Mesenteric fat pad (tissue), 1 donor: ENCODE results near the gene CNNM2. TPM values are rescaled to one million over a fixed set of nuclear protein-coding genes. Genes with fewer than 3 reads are reported as not detected.
"Not testable (repeated sequence)": the region's sequence is repeated elsewhere in the genome, so short reads cannot be mapped to it uniquely, and the experiment has no call there.

Experiments used
- DNase-seq: peaks from one replicate; pipeline ENCODE4 v3.0.0-alpha.2; 2020; ENCODE audit warnings: low spot score
- total RNA-seq: library from RNA; stranded (reverse); fragmentation: NEBNext Ultra II Directional; extraction: Animal tissue kit (Norgen Biotek cat#: 25700); gene quantifications from one replicate; pipeline ENCODE4 v1.2.1, GENCODE V29; 2021
- donor health status: DM: yes; HTN: yes; CAD: no.

Gene CNNM2
- total RNA-seq, 1 donor from 2014 or later: 3.1 TPM

DNA sequence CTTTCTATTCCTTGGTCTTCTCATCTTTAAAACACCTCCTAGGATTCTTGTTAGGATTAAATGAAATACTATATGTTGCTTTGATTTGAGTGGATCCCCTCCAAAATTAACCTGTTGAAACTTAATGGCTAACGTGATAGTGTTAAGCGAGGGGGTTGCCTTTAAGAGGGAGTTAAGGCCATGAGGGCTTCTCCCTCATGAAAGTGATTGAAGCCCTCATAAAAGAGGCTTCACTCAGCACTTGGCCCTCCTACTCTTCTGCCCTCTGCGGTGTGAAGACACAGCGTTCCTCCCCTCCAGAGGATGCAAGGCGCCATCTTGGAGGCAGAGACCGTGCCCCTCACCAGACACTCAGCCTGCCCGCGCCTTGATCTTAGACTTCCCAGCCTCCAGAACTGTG lies 46.6 kb downstream of the CNNM2 start:
- no peak for DNase-seq

DNA sequence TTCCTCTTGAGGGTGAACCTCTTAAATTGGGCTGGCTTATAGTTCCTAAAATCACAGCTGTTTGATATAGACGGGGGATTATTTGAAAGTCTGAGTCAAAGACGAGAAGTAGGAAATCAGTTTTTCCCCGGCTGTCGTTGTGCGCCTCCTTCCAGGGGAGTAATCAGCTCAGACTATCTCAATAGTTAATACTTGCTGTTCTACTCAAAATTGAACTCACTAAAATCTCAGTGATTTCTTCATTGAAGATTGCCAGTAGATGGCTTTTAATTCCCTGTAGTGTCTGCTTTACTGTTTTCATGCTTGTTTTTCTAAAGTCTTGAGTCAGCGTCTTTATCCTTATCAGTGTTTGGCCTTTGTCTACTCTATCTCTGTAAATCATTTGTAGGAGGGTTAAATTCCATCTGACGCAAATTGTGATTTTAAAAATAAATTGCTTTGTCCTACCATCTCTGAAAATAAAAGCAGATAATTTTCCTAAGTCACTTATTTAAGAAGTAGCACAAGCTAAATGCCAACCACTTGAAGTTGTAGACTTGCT lies 47.3 kb downstream of the CNNM2 start:
- DNase-seq: no peak

DNA sequence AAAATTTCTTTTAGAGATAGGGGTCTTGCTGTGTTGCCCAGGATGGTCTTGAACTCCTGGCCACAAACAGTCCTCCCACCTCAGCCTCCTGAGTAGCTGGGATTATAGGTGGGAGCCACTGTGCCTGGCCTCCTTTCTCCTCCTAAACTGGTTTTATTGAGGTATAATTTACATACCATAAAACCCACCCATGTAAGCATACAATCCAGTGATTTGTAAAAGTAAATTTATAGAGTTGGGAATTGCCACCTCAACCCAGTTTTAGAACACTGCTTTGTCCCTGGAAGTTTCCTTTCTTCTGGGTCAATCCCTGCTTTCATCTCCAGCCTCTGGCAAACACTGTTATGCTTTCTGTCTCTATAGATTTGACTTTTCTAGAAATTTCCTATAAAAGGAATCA lies 49.0 kb downstream of the CNNM2 start:
- DNase-seq: no peak

DNA sequence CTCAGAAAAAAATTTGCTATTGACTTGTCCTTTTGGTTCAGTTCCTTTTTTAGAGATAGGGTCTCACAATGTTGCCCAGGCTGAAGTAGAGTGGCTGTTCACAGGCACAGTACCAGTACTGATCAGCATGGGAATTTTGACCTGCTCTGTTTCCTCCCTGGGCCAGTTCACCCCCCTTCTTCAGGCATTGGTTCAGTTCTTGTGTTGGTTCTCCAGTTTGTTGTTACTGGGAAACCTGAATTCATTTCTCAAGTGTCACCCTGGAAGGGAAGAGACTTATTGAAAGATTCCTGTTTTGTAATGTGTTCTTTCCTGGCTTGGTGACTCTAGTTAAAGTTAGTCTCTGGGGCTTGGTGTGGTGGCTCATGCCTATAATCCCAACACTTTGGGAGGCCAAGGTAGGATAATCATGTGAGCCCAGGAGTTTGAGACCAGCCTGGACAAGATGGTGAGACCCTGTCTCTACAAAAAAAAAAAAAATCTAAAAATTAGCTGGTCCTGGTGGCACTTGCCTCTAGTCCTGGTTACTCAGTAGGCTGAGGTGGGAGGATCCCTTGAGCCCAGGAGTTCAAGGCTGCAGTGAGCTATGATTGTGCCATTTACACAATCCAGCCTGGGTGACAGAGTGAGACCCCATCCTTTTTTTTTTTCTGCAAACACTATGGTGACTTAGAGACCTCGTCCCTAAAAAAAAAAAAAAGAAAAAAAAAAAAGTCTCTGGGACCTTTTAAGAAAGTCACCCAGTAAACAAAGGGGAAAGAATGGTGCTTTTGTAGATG lies 52.7 kb downstream of the CNNM2 start:
- no peak for DNase-seq

DNA sequence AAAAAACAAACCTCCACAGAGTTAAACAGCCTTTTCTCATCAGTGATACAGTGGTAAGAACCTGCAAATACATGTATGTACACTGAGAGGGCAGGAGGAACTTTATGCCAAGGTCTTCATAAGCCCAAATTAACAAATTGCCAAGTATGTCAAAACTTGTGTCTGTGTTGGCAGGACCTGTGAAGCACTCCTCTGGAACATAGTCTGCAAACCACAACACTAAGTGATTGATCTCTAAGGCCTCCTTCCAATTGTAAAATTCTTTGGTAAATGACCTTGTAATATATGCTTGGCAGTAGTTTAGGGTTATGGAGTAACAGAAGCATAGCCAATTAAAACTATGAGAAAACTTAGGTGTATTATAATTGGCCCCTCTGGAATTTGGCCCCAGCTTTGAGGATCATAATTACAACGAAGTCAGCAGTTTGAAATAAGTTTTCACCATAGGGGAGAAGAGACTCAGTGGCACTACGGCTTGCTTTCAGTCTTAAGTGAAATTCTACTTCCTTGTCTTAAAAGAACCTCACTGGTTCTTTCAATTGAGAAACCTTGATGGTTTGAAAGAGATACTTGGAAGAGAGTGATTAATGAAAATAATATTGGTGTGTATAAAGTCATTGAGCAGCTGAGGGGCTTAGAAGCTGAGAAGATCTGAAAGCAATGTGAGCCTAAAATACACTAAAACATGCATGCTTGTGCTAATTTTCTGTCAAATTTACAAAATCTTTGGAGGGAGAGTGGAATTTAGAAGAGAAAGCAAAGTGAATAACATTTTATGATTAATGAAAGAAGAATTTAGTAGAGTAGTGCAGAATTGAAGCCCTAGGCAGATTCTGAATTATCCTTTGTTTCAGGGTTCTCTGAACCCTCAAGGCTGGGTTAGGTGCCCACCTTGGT lies 57.6 kb downstream of the CNNM2 start:
- DNase-seq: no peak

DNA sequence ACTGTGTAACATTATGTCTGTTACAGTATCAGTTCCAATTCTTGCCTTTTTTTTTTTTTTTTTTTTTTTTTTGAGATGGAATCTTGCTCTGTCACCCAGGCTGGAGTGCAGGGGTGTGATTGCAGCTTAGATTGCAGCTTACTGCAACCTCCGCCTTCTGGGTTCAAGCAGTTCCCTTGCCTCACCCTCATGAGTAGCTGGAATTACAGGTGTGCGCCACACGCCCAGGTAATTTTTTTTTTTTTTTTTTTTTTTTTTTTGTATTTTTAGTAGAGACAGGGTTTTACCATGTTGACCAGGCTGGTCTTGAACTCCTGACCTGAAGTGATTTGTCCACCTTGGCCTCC lies 58.3 kb downstream of the CNNM2 start:
- not testable (repeated sequence) for DNase-seq

DNA sequence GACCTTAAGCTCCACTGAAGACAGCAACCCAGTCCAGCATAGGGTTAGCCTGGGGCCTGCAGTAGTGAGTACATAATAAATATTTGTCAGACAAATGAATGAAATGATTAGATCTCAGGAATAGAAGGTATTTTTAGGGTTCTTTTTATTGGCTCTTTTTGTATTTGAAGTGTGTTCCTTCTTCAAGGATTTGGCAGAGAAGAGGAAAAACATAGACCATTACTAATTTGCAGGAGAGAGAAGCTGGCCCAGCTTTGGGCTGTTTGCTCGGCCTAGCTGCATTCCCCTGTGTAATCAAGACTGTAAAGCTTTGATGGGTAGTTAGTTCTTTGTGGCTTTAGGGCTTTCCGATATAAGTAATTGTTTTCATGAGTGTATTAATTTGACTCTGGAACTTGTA lies 64.2 kb downstream of the CNNM2 start:
- DNase-seq: no peak

DNA sequence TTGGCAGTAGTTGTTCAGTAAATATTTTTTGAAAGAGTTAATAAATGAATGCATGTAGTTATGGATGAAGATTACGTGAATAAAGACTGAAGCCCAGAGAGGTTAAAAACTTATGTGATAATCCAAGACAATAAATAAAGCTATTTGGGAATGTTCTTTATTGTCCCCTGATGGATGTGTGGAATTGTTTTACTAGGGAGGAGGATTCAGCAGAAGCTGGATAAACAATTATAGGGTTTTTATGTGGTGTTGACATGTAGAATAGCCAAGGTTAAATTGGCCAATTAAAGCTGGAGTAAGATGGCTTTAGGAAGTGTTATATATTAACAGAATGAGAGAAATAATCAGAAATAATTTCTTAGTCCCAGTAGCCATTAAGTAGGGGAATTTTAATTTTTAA lies 66.0 kb downstream of the CNNM2 start:
- DNase-seq: no peak

DNA sequence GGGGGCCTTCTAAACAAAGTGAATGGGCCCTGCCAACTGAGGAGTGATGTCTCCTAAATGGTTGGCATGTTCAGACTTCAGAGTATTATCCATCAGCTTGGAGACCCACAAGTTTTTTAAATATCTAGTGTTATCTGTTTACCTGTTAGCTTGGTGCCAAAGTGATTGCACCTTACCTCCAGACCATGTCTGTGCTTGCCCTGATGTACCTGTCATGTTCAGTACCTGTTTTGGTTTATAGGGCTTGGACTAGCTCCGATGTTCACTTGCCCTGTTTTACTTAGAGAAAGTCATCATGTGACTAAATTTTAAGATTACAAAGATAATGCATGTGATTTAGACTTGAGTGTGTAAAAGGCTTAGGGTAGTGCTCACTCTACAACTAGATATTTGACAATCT lies 67.7 kb downstream of the CNNM2 start:
- no peak for DNase-seq

DNA sequence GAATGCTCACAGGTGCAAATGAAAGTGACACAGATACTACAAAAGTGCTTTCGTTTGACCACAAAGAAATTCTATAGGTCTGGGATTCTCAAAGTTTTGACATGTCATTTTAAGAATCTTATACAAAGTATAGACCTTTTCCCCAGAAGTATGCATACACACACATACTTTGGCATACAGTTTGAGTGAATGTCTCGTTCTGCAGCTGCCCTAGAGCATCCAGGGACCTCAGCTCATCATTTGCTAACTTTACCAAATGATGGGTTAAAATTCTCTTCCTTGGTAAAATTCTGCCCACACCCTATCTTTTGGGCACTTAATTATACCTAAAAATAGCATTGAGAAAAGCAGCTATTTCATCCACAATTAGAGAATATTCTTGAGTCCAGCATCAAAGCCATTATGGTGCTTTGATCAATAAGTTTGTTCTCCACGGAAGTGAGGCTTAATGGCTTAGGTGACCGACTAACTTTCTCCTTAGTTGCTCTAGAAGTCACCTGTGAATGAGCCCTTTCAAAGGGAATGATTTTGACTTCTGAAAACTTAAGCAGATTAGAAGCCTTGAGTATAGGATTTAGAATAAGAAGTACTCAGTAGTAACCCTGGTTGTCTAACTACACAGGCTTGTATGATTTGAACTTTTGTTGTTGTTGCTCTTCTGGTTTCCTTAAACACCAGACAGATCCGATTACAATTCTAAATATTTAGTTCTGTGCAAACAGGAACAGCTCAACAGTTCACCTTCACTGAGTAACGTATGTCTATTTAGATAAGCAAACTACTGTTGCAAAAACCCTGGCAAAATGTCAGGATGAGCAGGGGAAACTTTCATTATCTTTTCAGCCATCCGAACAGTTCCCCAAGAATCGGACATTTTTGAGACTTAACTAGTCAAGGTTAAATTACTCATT lies 70.6 kb downstream of the CNNM2 start:
- no peak for DNase-seq

DNA sequence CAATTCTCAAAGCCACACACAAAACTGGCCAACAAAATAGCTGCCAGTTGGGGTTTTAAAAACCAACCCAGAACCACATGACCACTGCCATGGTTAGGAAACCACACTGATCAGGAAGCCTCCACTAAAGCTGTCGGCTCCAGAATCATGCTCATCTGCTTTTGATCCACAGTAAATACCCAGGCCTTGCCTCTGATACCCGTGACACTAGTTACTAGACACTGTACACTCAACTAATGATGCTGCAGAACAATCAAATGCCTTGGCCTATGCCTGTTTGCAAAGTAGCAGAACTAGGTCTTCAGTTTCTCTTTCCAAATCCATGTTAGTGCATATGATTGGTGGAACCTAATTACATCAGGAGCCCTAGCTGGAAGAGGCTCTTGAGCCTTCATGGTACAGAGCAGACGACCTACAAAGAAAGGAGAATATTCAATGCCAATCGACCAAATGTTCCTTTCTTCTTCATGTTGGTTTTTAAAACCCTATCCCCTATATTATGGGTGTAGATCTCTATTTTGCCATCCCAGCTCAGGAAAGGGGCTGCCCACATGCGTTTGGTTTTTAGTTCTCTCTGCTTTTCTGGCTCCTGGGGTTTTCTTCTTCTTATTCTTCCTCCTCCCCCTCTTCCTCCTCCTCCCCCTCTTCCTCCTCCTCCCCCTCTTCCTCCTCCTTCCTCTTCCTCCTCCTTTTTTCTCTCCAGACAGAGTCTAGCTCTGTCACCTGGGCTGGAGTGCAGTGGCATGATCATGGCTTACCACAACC lies 76.6 kb downstream of the CNNM2 start:
- no peak for DNase-seq

DNA sequence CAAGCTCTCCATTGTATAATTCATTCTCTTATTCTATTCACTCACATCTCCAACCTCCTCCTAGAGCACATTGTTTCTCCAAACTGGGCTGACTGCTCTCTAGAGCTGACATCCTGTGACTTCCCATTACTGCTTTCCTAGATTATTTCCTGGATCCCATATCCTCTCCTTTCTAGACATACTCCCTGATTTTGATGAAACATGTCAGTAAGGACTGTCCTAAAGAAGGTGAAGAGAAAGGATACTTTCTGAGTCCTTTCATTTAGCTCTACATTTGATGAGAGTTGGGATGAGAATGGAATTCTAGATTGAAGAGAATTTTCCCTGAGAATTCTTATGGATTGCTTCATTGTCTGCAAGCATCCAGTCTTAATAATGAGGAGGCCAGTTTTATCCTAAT lies 78.8 kb downstream of the CNNM2 start:
- DNase-seq: no peak

DNA sequence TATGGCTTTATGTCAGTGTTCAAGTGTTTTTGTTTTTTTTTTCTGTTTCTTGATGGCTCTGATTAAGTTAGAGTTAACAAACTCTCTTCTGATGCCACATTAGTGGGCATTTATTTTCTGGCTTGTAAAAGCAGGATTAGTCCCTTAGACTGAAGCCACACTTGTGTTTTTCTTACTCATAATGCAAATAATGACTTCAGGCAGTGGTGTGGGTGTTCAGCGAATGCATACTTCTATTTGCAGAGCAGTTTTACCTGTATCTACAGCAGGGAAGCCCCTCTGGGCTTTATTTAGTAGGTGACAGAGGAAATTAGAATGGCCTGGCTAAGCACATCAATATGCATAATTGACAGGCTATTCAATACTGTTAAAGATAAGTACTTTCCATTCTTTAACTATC lies 79.9 kb downstream of the CNNM2 start:
- no peak for DNase-seq

DNA sequence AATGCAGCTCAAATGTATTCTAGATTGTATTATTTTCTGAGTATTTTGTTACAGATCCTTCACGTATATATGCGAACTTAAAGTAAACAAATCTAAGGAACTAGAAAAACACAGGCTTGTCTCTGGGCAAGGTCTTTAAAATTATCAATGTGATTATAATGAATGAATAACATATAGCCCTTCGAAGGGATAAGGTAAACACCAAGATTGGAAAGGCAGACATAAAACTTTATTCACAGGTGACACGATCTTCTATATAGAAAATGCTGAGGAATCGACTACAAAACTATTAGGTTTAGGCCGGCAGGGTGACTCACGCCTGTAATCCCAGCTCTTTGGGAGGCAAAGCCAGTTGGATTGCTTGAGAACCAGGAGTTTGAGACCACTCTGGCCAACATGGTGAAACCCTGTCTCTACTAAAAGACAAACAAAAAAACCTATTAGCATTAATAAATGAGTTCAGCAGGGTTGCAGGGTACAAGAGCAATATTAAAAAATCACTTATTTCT lies 80.4 kb downstream of the CNNM2 start:
- DNase-seq: no peak

DNA sequence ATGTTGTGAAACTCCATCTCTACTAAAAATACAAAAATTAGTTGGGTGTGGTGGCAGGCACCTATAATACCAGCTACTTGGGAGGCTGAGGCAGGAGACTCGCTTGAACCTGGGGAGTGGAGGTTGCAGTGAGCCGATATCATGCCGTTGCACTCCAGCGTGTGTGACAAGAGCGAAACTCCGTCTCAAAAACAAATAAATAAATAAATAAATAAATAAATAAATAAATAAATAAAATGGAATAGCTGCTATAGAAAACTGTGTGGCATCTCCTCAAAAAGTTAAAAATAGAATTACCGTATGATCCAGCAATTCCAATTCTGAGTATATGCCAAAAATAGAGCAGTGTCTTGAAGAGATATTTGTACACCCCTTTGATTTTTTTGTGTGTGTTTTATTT lies 82.0 kb downstream of the CNNM2 start:
- not testable (repeated sequence) for DNase-seq

DNA sequence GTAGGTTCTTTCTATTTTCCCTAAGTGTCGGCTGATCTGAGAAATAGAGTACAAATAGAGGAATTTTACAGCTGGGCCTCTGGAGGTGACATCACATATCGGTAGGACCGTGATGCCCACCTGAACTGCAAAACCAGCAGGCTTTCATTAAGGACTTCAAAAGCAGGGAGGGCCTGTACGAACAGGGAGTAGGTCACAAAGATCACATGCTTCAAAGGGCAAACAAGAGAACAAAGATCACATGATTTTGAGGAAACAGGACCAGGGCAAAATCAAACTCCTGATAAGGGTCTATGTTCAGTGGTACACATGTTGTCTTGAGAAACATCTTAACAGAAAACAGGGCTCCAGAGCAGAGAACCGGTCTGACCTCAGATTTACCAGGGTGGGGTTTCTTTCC lies 88.9 kb downstream of the CNNM2 start:
- no peak for DNase-seq

DNA sequence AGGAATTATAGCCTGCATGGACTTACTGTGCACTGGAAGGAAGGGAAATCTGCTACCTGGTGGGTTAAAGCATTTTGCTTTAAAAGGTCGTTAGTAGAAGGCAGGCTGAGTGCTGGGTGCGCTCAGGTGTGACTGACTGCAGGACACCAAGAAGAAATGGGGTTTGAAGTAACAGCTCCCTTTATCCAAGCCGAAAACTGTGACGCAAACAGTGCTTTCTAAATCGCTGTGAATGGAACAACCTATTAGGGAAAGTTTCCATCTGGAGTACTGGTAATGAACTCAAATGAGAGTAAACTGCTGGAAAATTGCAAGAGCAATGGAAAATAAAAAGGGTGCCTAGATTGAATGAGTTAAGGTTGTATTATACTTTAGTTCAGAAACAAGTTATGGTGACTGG lies 95.3 kb downstream of the CNNM2 start:
- DNase-seq: no peak

DNA sequence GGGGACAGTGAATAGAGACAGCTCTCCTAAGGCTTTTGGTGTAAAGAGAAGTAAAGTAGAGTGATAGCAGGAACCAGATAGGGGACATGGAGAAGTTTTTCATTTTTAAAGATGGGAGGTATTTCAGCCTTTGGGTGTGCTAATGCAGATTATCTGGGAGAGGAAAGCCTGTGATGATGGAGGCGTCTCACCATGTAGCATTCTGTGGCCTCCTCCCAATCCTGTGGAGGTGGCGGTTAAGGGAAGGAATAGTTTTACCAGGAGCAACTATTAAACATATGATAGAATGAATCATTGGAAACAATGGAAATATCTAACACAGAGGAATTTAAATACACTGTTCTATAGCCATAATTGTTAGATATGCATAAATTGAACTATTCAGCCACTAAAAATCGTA lies 101.3 kb downstream of the CNNM2 start:
- DNase-seq: no peak

DNA sequence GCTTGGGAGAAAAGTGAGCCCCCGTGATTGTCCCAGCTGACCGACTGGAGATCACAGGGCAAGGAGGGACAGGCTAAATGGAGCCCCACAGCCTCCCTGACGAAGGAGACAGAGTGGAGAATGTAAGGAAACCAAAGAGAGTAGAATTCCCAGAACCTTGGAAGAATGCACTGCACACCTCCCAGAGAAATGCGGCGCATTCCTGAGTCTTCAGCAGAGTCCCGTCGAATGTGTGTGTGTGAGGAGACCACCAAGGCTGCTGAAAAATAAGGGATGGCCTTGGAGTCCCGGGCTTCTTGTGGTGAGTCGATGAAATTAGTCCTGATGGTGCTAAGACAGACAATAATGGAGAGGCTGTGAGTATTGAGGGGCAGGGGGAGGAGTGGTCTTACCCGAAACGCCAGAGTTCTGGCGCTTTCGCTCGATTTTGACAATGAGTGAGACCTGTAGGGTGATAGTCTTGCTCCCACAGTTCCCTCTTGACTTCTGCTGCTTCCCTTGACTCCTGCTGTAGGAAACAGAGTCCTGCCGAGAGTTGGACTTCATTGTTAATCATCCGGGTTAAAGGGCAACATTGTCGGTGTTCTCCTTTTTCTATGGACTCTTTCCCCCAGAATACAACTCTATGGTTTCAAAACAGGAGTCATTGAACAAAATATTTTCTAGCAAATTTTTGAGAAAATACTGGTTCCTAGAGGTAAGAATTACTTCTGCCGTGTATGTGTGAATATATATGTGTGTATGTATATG lies 103.2 kb downstream of the CNNM2 start:
- no peak for DNase-seq

DNA sequence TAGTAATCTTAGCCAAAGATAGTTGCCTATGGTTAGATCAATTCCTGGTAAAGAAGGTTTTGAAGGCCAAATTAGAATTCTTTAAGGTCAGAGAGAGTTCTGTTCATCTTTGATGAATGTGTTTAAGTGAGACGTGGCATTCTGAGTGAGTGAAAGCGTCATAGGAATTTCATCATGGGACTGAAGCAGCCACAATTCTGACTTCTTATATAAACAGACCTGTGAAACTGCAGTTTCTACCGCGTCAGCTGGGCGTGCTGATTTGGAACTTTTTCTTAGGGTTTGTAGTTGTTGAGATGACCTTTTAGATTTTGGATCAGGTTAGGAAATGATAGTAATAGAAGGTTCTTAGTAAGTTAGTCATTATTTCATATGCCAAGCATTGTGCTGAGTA lies 103.8 kb downstream of the CNNM2 start:
- no peak for DNase-seq
